IMR-90 (cell line): ENCODE measurements around the gene PTPN13. TPM values are rescaled to one million over a fixed set of nuclear protein-coding genes. Genes with fewer than 3 reads are reported as not detected.

Experiments
- ATAC-seq: fragments of 200-7000 bp; cut with Tn5 transposase; 2 replicates; pipeline ENCODE4 v1.9.1; 2020; ENCODE audit warnings: low read depth, mild to moderate bottlenecking, moderate library complexity
- BruUV-seq: library from RNA; stranded (reverse); fragments of 400-500 nt; replicated peaks from 2 replicates; lab custom pipeline; 2021; lab: Mats Ljungman, UMichigan
- CTCF ChIA-PET: fragments of 300-600 bp; formaldehyde crosslinking; extraction: SDS; loops from one replicate; lab custom pipeline; 2021; ENCODE audit warnings: antibody characterized with exemption; lab: Yijun Ruan, JAX
- POLR2A ChIA-PET: fragments of 300-600 bp; sonication (Branson Sonifier 250); formaldehyde crosslinking; loops from one replicate; lab custom pipeline; 2022; ENCODE audit warnings: antibody characterized with exemption; ENCODE audit not compliant: unreplicated experiment; lab: Charles Lee
- DNase-seq: peaks from one replicate; pipeline ENCODE4 v3.0.0; 2013
- H2AFZ ChIP-seq: replicated peaks from 2 replicates; pipeline ENCODE3; 2013; ENCODE audit warnings: low read length, mild to moderate bottlenecking; ENCODE audit not compliant: poor library complexity
- H2AK5ac ChIP-seq: 2 replicates; pipeline ENCODE4 v1.6.1; 2013; ENCODE audit warnings: low read depth, low read length, inconsistent platforms
- H2AK9ac ChIP-seq: replicated peaks from 2 replicates; pipeline ENCODE3; 2013; ENCODE audit warnings: mild to moderate bottlenecking, low read depth, low read length, moderate library complexity; ENCODE audit not compliant: poor library complexity
- H2BK120ac ChIP-seq: 2 replicates; pipeline ENCODE4 v1.6.1; 2013; ENCODE audit warnings: low read depth, low read length, inconsistent platforms
- H2BK15ac ChIP-seq: 3 replicates; pipeline ENCODE4 v1.6.1; 2013; ENCODE audit warnings: low read depth, low read length, inconsistent platforms
- H2BK20ac ChIP-seq: 2 replicates; pipeline ENCODE4 v1.6.1; 2013; ENCODE audit warnings: low read depth, mild to moderate bottlenecking, inconsistent platforms, low read length, moderate library complexity
- H2BK5ac ChIP-seq: 2 replicates; pipeline ENCODE4 v1.6.1; 2013; ENCODE audit warnings: mild to moderate bottlenecking, low read depth, low read length, inconsistent platforms; ENCODE audit not compliant: poor library complexity, severe bottlenecking
- H3K14ac ChIP-seq: replicated peaks from 2 replicates; pipeline ENCODE4 v1.6.1; 2013; ENCODE audit warnings: low read depth, low read length, inconsistent platforms
- H3K18ac ChIP-seq: 2 replicates; pipeline ENCODE4 v1.6.1; 2013; ENCODE audit warnings: low read depth, low read length, control low read depth
- H3K23ac ChIP-seq: 2 replicates; pipeline ENCODE4 v1.6.1; 2013; ENCODE audit warnings: low read depth, low read length, inconsistent platforms
- H3K27ac ChIP-seq: 2 replicates; pipeline ENCODE4 v1.5.1; 2013; ENCODE audit warnings: mild to moderate bottlenecking, control low read depth, low read length; ENCODE audit not compliant: insufficient read depth
- H3K27me3 ChIP-seq: 2 replicates; pipeline ENCODE4 v1.6.1; 2013; ENCODE audit warnings: low read length; ENCODE audit not compliant: control insufficient read depth, insufficient read depth
- H3K36me3 ChIP-seq: 2 replicates; pipeline ENCODE4 v1.6.1; 2013; ENCODE audit warnings: low read length, mixed read lengths; ENCODE audit not compliant: control insufficient read depth, insufficient read depth
- H3K4ac ChIP-seq: 2 replicates; pipeline ENCODE4 v1.6.1; 2013; ENCODE audit warnings: low read depth, low read length, inconsistent platforms
- H3K4me1 ChIP-seq: 2 replicates; pipeline ENCODE4 v1.6.1; 2013; ENCODE audit warnings: low read length, mixed read lengths; ENCODE audit not compliant: control insufficient read depth, insufficient read depth
- H3K4me2 ChIP-seq: 2 replicates; pipeline ENCODE4 v1.6.1; 2013; ENCODE audit warnings: low read depth, mild to moderate bottlenecking, control low read depth, low read length, moderate library complexity
- H3K4me3 ChIP-seq: 2 replicates; pipeline ENCODE4 v1.5.1; 2013; ENCODE audit warnings: low read depth, mild to moderate bottlenecking, control low read depth, low read length, moderate library complexity; ENCODE audit not compliant: insufficient read depth
- H3K56ac ChIP-seq: 2 replicates; pipeline ENCODE4 v1.6.1; 2013; ENCODE audit warnings: low read length, inconsistent platforms; ENCODE audit not compliant: insufficient read depth; ENCODE audit errors: extremely low read depth
- H3K79me1 ChIP-seq, 2 experiments: 2 replicates each; pipeline ENCODE4 v1.6.1; 2013; ENCODE audit warnings: low read length in 2 of 2, inconsistent platforms in 1 of 2, low read depth in 1 of 2
- H3K9ac ChIP-seq: 2 replicates; pipeline ENCODE4 v1.6.1; 2013; ENCODE audit warnings: low read depth, low read length, control low read depth
- H3K9me1 ChIP-seq: 2 replicates; pipeline ENCODE4 v1.6.1; 2013; ENCODE audit warnings: low read length, inconsistent platforms; ENCODE audit not compliant: insufficient read depth
- H3K9me3 ChIP-seq: 2 replicates; pipeline ENCODE4 v1.6.1; 2013; ENCODE audit warnings: low read length; ENCODE audit not compliant: control insufficient read depth, insufficient read depth
- H4K20me1 ChIP-seq: 2 replicates; pipeline ENCODE4 v1.6.1; 2013; ENCODE audit warnings: low read length, inconsistent platforms; ENCODE audit not compliant: insufficient read depth
- H4K5ac ChIP-seq: 2 replicates; pipeline ENCODE4 v1.6.1; 2013; ENCODE audit warnings: mild to moderate bottlenecking, low read depth, low read length, control low read depth
- H4K8ac ChIP-seq, 2 experiments: 2 replicates each; pipeline ENCODE4 v1.6.1; 2013; ENCODE audit warnings: low read depth in 2 of 2, low read length in 2 of 2, control low read depth in 1 of 2, inconsistent platforms in 1 of 2
- H4K91ac ChIP-seq: 2 replicates; pipeline ENCODE4 v1.6.1; 2013; ENCODE audit warnings: low read depth, low read length, inconsistent platforms; ENCODE audit not compliant: insufficient read depth
- BHLHE40 ChIP-seq: fragments of 150-350 bp; IDR thresholded peaks from 2 replicates; pipeline ENCODE4 v1.6.1; 2016; ENCODE audit warnings: mild to moderate bottlenecking, low read depth, low read length
- CEBPB ChIP-seq: IDR thresholded peaks from 2 replicates; pipeline ENCODE4 v1.6.1; 2012; ENCODE audit warnings: low read depth, low read length, improper control_type of control experiment
- CHD1 ChIP-seq: IDR thresholded peaks from 2 replicates; pipeline ENCODE4 v1.6.1; 2012; ENCODE audit warnings: low read depth, low read length, improper control_type of control experiment
- CTCF ChIP-seq: conservative IDR thresholded peaks from 2 replicates; pipeline ENCODE4 v1.5.1; 2012; ENCODE audit warnings: mild to moderate bottlenecking, low read depth, low read length, improper control_type of control experiment
- ELK1 ChIP-seq: fragments of 150-350 bp; IDR thresholded peaks from 2 replicates; pipeline ENCODE4 v1.6.1; 2016; ENCODE audit warnings: low read depth, mild to moderate bottlenecking, low read length, moderate library complexity, borderline replicate concordance
- FOS ChIP-seq: fragments of 150-350 bp; IDR thresholded peaks from 2 replicates; pipeline ENCODE4 v1.6.1; 2016; ENCODE audit warnings: low read depth, low read length
- MAFK ChIP-seq: IDR thresholded peaks from 2 replicates; pipeline ENCODE4 v1.6.1; 2012; ENCODE audit warnings: low read depth, low read length, improper control_type of control experiment
- MAZ ChIP-seq: IDR thresholded peaks from 2 replicates; pipeline ENCODE4 v1.6.1; 2012; ENCODE audit warnings: low read depth, mild to moderate bottlenecking, low read length, improper control_type of control experiment, moderate library complexity, borderline replicate concordance
- MXI1 ChIP-seq: IDR thresholded peaks from 2 replicates; pipeline ENCODE4 v1.6.1; 2012; ENCODE audit warnings: low read depth, mild to moderate bottlenecking, low read length, moderate library complexity, borderline replicate concordance
- NFE2L2 ChIP-seq: fragments of 150-350 bp; IDR thresholded peaks from 2 replicates; pipeline ENCODE4 v1.6.1; 2016; ENCODE audit warnings: low read depth, mild to moderate bottlenecking, low read length
- RAD21 ChIP-seq: IDR thresholded peaks from 2 replicates; pipeline ENCODE4 v1.6.1; 2012; ENCODE audit warnings: low read length, improper control_type of control experiment
- RCOR1 ChIP-seq: IDR thresholded peaks from 2 replicates; pipeline ENCODE4 v1.6.1; 2012; ENCODE audit warnings: mild to moderate bottlenecking, low read length, improper control_type of control experiment; ENCODE audit not compliant: insufficient replicate concordance
- RFX5 ChIP-seq: IDR thresholded peaks from 2 replicates; pipeline ENCODE4 v1.8.0; 2012; ENCODE audit warnings: low read depth, mild to moderate bottlenecking, low read length, moderate library complexity
- SMC3 ChIP-seq: fragments of 150-350 bp; IDR thresholded peaks from 2 replicates; pipeline ENCODE4 v1.6.1; 2016; ENCODE audit warnings: low read depth, mild to moderate bottlenecking, antibody characterized with exemption, low read length, moderate library complexity
- WGBS, 2 experiments: methylation state at CpG; one replicate each; pipeline versions ENCODE4 v1.1.5 to v1.1.7; 2013; ENCODE audit warnings: missing lambda C conversion rate in 2 of 2; ENCODE audit not compliant: insufficient read length in 1 of 2; ENCODE audit errors: extremely low coverage in 2 of 2; 5-methylcytosine and 5-hydroxymethylcytosine counted together
- dilution Hi-C: fragments of 300-500 bp; cut with HindIII; formaldehyde crosslinking; loops from one replicate; pipeline ENCODE4 v1.14.3; 2018; ENCODE audit warnings: low sequenced_read_pairs; ENCODE audit not compliant: unreplicated experiment
- in situ Hi-C: fragments of 300-500 bp; cut with MboI; formaldehyde crosslinking; loops from 3 replicates; pipeline ENCODE4 v1.14.3; 2019; ENCODE audit warnings: low sequenced_read_pairs, inconsistent platforms, mixed read lengths
- intact Hi-C: fragments of 100-400 bp; cut with micrococcal nuclease; formaldehyde crosslinking; loops from 2 replicates; pipeline ENCODE4 v1.10.0; 2022
- polyA plus RNA-seq, 3 experiments: library from polyadenylated mRNA; depleted of rRNA; stranded (reverse); fragments of >200 nt; gene quantifications; 2 replicates each; pipeline ENCODE4 v1.2.3, GENCODE V29; 2012; ENCODE audit warnings: low replicate concordance in 1 of 3
- total RNA-seq: library from RNA; depleted of rRNA; stranded (reverse); fragments of >200 nt; gene quantifications from 2 replicates; pipeline ENCODE4 v1.2.3, GENCODE V29; 2012

Gene PTPN13
- total and polyA plus RNA-seq, 2 of the 4 experiments (the other 2 are of a cell fraction): 7.7 to 29.0 TPM

- Histone ChIP-seq H4K91ac (no peak overlapping the region), H3K4ac (peak overlapping the region; percentile 84), H3K27ac (peak overlapping the region; percentile 48; the same call in 1 of the 2 replicates), H2BK120ac (peak overlapping the region; percentile 81; the same call in 1 of the 2 replicates), H3K23ac (peak overlapping the region; percentile 85; the same call in 1 of the 2 replicates), H2BK15ac (no peak overlapping the region; the same call in 2 of the 3 replicates), H2AK5ac (peak overlapping the region; percentile 66; the same call in 1 of the 2 replicates), H3K9me3 (peaks cover 9% of the 10 kb centered on the region), H3K4me3 (no peak overlapping the region), H3K14ac (peak overlapping the region; percentile 77; the same call in 1 of the 2 replicates), H2BK20ac (peak overlapping the region; percentile 21; the same call in 1 of the 2 replicates), H3K9ac (no peak overlapping the region), H4K5ac (peak overlapping the region; percentile 15; the same call in 1 of the 2 replicates), H2AFZ (no peak overlapping the region), H4K8ac (peak overlapping the region in 1 of 2 experiments; percentile 66; a peak in 1 of 4 replicates), H2BK5ac (peak overlapping the region; percentile 28), H3K27me3 (no peaks in the 10 kb centered on the region), H3K79me1 (no peaks in the 10 kb centered on the region), H3K4me1 (peaks cover 4% of the 10 kb centered on the region), H3K56ac (no peak overlapping the region; the same call in 1 of the 2 replicates), H2AK9ac (no peak overlapping the region), H3K18ac (no peak overlapping the region), H3K9me1 (no peaks in the 10 kb centered on the region), H3K4me2 (no peak overlapping the region), H4K20me1 (no peaks in the 10 kb centered on the region), H3K36me3 (peaks cover 16% of the 10 kb centered on the region)
- WGBS, 2 experiments: 35% methylated on average over 4 of the region's 9 CpGs; no CpG with 5 or more reads in 1 of the 2 experiments
- CTCF ChIA-PET: interaction anchor here (1.0 kb wide), 1 partner anchor 234 kb away, joined by 3 read pairs; no protein-coding TSS in a partner anchor
- ATAC-seq (peak; percentile 27; the same call in 1 of the 2 replicates), DNase-seq (peak; percentile 24)
- BruUV-seq: no TSS peak
- in situ Hi-C loops: no loop called here
- TF ChIP-seq RFX5 (no peak), CTCF (no peak), CHD1 (no peak), BHLHE40 (no peak), MAZ (no peak), FOS (no peak), SMC3 (no peak), ELK1 (no peak), MXI1 (no peak), NFE2L2 (no peak), MAFK (no peak), CEBPB (no peak), RAD21 (no peak), RCOR1 (no peak)
- dilution Hi-C loops: no loop called here
- intact Hi-C loops: no loop called here
- POLR2A ChIA-PET: no interaction called here
Measured at GRCh38 chr4:86816501-86817273, 222.6 kb downstream of the PTPN13 start.
